ENCODE results near the gene STOX1. TPM values are rescaled to one million over a fixed set of nuclear protein-coding genes. Genes with fewer than 3 reads are reported as not detected.

Gene STOX1
- total and polyA plus RNA-seq, 2 of the 13 experiments (the other 11 are each of a cell fraction or from before 2014, with no cell fraction given): 2.5 to 6.0 TPM

DNA sequence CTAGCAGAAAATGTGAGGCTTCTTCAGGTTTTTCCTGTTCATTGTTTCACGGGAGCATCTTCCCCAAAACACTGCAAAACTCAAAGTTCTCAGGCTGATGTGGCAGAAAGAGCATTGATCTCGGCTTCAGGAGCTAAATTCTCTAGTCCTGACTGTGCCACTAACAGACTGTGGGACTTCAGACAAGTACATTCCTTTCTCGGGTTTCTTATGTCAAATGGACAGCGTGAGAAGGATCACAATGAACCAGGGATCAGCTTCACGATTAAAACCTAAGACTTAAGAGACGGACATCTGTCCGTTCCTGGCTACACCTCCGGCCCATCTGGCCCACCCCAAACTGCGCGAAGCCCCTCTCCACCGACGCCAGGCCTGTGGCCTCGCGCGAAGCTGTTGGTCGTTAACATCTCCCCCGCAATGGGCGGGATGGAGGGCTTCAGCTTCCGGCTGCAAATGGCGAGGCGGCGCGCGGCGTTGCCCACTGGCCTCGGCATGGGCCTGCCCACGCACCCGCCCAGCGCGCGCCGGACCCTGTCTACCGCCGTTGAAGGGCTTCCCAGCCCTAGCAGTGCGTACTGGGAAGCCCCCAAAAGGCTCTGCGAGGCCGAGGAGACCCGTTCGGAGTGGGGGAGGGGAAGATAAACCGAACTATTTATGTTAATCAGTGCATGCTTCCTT is 73.2 kb downstream of the STOX1 start (continued):
- TF ChIP-seq, protein P1, sequence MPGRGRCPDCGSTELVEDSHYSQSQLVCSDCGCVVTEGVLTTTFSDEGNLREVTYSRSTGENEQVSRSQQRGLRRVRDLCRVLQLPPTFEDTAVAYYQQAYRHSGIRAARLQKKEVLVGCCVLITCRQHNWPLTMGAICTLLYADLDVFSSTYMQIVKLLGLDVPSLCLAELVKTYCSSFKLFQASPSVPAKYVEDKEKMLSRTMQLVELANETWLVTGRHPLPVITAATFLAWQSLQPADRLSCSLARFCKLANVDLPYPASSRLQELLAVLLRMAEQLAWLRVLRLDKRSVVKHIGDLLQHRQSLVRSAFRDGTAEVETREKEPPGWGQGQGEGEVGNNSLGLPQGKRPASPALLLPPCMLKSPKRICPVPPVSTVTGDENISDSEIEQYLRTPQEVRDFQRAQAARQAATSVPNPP (CRISPR knock-in tag; IDR thresholded peaks at IDR 0.05): peak; percentile 88
- TF ChIP-seq REPIN1 (CRISPR knock-in tag; IDR thresholded peaks at IDR 0.05; ENCODE audit: borderline replicate concordance, low read depth) (peak; percentile 24; the same call in 1 of the 2 replicates), ZFY (CRISPR knock-in tag; IDR thresholded peaks at IDR 0.05) (peak; percentile 90), ZNF558 (CRISPR knock-in tag; IDR thresholded peaks at IDR 0.05; ENCODE audit: borderline replicate concordance) (no peak; the same call in 1 of the 2 replicates), GATAD1 (CRISPR knock-in tag; IDR thresholded peaks at IDR 0.05) (peak; percentile 71), ZSCAN22 (CRISPR knock-in tag; IDR thresholded peaks at IDR 0.05) (peak; percentile 73; the same call in 1 of the 2 replicates), SMYD3 (CRISPR knock-in tag; IDR thresholded peaks at IDR 0.05) (no peak), IKZF4 (CRISPR knock-in tag; IDR thresholded peaks at IDR 0.05; ENCODE audit: borderline replicate concordance, low read depth, not compliant biosample characterization) (peak; percentile 91), MATR3 (CRISPR knock-in tag; IDR thresholded peaks at IDR 0.05) (no peak), ZNF530 (CRISPR knock-in tag; IDR thresholded peaks at IDR 0.05; ENCODE audit: low read depth) (no peak; the same call in 1 of the 2 replicates), ZSCAN21 (CRISPR knock-in tag; IDR thresholded peaks at IDR 0.05; ENCODE audit: borderline replicate concordance) (0 out of 2 replicates have a peak, but pooled peaks have one; percentile 36), ZNF430 (CRISPR knock-in tag; IDR thresholded peaks at IDR 0.05) (peak; percentile 88), HNRNPUL1 (IDR thresholded peaks at IDR 0.05; ENCODE audit: low read depth, low read length) (no peak), ZMYM3 (CRISPR knock-in tag; IDR thresholded peaks at IDR 0.05) (peak; percentile 36; the same call in 1 of the 2 replicates), ZSCAN30 (CRISPR knock-in tag; IDR thresholded peaks at IDR 0.05) (0 out of 2 replicates have a peak, but pooled peaks have one; percentile 63), BATF2 (CRISPR knock-in tag; IDR thresholded peaks at IDR 0.05) (peak; percentile 95)
- TF ChIP-seq, protein P2, sequence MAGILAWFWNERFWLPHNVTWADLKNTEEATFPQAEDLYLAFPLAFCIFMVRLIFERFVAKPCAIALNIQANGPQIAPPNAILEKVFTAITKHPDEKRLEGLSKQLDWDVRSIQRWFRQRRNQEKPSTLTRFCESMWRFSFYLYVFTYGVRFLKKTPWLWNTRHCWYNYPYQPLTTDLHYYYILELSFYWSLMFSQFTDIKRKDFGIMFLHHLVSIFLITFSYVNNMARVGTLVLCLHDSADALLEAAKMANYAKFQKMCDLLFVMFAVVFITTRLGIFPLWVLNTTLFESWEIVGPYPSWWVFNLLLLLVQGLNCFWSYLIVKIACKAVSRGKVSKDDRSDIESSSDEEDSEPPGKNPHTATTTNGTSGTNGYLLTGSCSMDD (CRISPR knock-in tag; IDR thresholded peaks at IDR 0.05): peak; percentile 61; the same call in 1 of the 2 replicates
- TF ChIP-seq, protein P3, sequence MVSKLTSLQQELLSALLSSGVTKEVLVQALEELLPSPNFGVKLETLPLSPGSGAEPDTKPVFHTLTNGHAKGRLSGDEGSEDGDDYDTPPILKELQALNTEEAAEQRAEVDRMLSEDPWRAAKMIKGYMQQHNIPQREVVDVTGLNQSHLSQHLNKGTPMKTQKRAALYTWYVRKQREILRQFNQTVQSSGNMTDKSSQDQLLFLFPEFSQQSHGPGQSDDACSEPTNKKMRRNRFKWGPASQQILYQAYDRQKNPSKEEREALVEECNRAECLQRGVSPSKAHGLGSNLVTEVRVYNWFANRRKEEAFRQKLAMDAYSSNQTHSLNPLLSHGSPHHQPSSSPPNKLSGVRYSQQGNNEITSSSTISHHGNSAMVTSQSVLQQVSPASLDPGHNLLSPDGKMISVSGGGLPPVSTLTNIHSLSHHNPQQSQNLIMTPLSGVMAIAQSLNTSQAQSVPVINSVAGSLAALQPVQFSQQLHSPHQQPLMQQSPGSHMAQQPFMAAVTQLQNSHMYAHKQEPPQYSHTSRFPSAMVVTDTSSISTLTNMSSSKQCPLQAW (CRISPR knock-in tag; IDR thresholded peaks at IDR 0.05): no peak; the same call in none of the 2 replicates
- TF ChIP-seq, protein P4, sequence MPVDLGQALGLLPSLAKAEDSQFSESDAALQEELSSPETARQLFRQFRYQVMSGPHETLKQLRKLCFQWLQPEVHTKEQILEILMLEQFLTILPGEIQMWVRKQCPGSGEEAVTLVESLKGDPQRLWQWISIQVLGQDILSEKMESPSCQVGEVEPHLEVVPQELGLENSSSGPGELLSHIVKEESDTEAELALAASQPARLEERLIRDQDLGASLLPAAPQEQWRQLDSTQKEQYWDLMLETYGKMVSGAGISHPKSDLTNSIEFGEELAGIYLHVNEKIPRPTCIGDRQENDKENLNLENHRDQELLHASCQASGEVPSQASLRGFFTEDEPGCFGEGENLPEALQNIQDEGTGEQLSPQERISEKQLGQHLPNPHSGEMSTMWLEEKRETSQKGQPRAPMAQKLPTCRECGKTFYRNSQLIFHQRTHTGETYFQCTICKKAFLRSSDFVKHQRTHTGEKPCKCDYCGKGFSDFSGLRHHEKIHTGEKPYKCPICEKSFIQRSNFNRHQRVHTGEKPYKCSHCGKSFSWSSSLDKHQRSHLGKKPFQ (CRISPR knock-in tag; IDR thresholded peaks at IDR 0.05; ENCODE audit: insufficient replicate concordance): peak; percentile 86
